ENCODE measurements around the gene ZNF765. TPM values are rescaled to one million over a fixed set of nuclear protein-coding genes. Genes with fewer than 3 reads are reported as not detected.

The ZNF765 gene
- total and polyA plus RNA-seq, 9 of the 15 experiments (the other 6 are each of a cell fraction or from before 2014, with no cell fraction given), result 5.4 to 17.5 (median 9.6) TPM

DNA sequence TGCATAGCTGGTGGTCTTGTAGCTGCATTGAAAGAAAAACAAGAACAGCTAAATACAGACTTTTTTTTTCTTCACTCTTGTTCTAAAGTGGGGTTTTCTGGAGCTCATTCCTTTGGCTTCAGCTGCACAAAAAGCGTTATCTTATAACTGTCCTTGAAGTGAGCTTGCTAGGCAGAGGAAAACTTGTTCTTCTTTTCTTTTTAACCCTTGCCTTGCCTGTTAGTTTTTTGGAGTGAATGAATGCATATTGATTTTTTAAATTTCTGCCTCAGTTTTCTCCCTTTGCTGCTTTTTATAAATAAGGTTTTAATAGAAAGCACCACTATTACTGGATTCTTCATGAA, 1.5 kb downstream of the ZNF765 start:
- peaks cover 8 to 12% of the 10 kb centered on the region in 2 experiments; a peak in 4 of 5 replicates for H3K4me1 ChIP-seq (replicated peaks in 1 of 2; ENCODE audit: control insufficient read depth in 2 of 2, insufficient read depth in 2 of 2, low read length in 2 of 2)
- H3K9ac ChIP-seq (ENCODE audit: insufficient read depth in 1 of 2, low read depth in 2 of 2, low read length in 2 of 2), result no peak overlapping the region
- H4K20me1 ChIP-seq (replicated peaks; ENCODE audit: control insufficient read depth, insufficient read depth, low read length), result no peaks in the 10 kb centered on the region
- H2AFZ ChIP-seq (ENCODE audit: low read depth, low read length), result no peak overlapping the region
- BruUV-seq (replicated peaks), result no TSS peak
- WGBS (ENCODE audit: insufficient coverage, low coverage, missing lambda C conversion rate), result 0% methylated on average over 1 of the region's 1 CpG
- DNase-seq (ENCODE audit: extremely low read depth in 1 of 4, low spot score in 3 of 4), result peak in 1 of 4 experiments; percentile 6
- H3K4me3 ChIP-seq, result peak overlapping the region; percentile 67
- H3K36me3 ChIP-seq (ENCODE audit: control insufficient read depth, insufficient read depth, low read length), result peaks cover 26% of the 10 kb centered on the region; the same call in 2 of the 3 replicates
- H3K9me1 ChIP-seq (ENCODE audit: control insufficient read depth, insufficient read depth, low read length), result no peaks in the 10 kb centered on the region
- intact Hi-C loops (cut with micrococcal nuclease) (no loop called here), in situ Hi-C loops (cut with MboI) (no loop called here)
- POLR2A ChIA-PET, result interaction anchor here (1.2 kb wide), 1 partner anchor 43 kb away, joined by 3 read pairs; no protein-coding TSS in a partner anchor
- peaks cover 18% of the 10 kb centered on the region for H3K79me2 ChIP-seq (ENCODE audit: control insufficient read depth, insufficient read depth, low read length)
- H3K9me3 ChIP-seq (replicated peaks; ENCODE audit: control insufficient read depth, insufficient read depth, low read depth, low read length), result peaks cover 5% of the 10 kb centered on the region
- TF ChIP-seq BHLHE40 (IDR thresholded peaks at IDR 0.05; ENCODE audit: low read length) (no peak), NR2F6 (CRISPR knock-in tag; IDR thresholded peaks at IDR 0.05) (no peak), ARID1B (IDR thresholded peaks at IDR 0.05) (no peak), GATAD2A (IDR thresholded peaks at IDR 0.05) (no peak), PHF8 (IDR thresholded peaks at IDR 0.05; ENCODE audit: borderline replicate concordance, low read length) (no peak), NCOR1 (IDR thresholded peaks at IDR 0.05) (no peak), ZNF583 (CRISPR knock-in tag; IDR thresholded peaks at IDR 0.05) (no peak), NR2C1 (IDR thresholded peaks at IDR 0.05) (no peak), NR2C1 (tag; IDR thresholded peaks at IDR 0.05) (no peak), BRD9 (IDR thresholded peaks at IDR 0.05; ENCODE audit: low read depth, partially characterized antibody) (no peak), LARP7 (IDR thresholded peaks at IDR 0.05) (no peak), ZBED1 (IDR thresholded peaks at IDR 0.05) (no peak), POLR3A (IDR thresholded peaks at IDR 0.05; ENCODE audit: borderline replicate concordance, extremely low read depth, insufficient read depth, insufficient read length) (no peak), FIP1L1 (IDR thresholded peaks at IDR 0.05; ENCODE audit: low read depth, low read length, poor library complexity, severe bottlenecking) (no peak), FUS (optimal IDR thresholded peaks at IDR 0.05; ENCODE audit: low read depth, low read length) (no peak), SIRT6 (IDR thresholded peaks at IDR 0.05; ENCODE audit: low read depth, low read length) (no peak), EP400 (IDR thresholded peaks at IDR 0.05) (no peak), RBM34 (IDR thresholded peaks at IDR 0.05; ENCODE audit: borderline replicate concordance, insufficient read depth, low read length) (no peak), ZNF589 (CRISPR knock-in tag; IDR thresholded peaks at IDR 0.05; ENCODE audit: low read depth) (no peak)
- TF ChIP-seq, protein P1, sequence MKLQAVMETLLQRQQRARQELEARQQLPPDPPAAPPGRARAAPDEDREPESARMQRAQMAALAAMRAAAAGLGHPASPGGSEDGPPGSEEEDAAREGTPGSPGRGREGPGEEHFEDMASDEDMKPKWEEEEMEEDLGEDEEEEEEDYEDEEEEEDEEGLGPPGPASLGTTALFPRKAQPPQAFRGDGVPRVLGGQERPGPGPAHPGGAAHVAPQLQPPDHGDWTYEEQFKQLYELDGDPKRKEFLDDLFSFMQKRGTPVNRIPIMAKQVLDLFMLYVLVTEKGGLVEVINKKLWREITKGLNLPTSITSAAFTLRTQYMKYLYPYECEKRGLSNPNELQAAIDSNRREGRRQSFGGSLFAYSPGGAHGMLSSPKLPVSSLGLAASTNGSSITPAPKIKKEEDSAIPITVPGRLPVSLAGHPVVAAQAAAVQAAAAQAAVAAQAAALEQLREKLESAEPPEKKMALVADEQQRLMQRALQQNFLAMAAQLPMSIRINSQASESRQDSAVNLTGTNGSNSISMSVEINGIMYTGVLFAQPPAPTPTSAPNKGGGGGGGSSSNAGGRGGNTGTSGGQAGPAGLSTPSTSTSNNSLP (IDR thresholded peaks at IDR 0.05; ENCODE audit: borderline replicate concordance, low read depth, low read length), result no peak
- TF ChIP-seq, protein P2, sequence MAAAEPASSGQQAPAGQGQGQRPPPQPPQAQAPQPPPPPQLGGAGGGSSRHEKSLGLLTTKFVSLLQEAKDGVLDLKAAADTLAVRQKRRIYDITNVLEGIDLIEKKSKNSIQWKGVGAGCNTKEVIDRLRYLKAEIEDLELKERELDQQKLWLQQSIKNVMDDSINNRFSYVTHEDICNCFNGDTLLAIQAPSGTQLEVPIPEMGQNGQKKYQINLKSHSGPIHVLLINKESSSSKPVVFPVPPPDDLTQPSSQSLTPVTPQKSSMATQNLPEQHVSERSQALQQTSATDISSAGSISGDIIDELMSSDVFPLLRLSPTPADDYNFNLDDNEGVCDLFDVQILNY (CRISPR knock-in tag; IDR thresholded peaks at IDR 0.05), result no peak
- H3K27ac ChIP-seq (ENCODE audit: extremely low read depth, low read depth, low read length), result no peak overlapping the region
- CTCF ChIA-PET (ENCODE audit: low intra/inter-chr PET ratio), result no interaction called here
- H3K4me2 ChIP-seq (ENCODE audit: insufficient read depth, low read length), result peak overlapping the region; percentile 85
- no peaks in the 10 kb centered on the region for H3K27me3 ChIP-seq (ENCODE audit: control insufficient read depth in 2 of 2, insufficient read depth in 2 of 2, low read length in 2 of 2)
- no peak for ATAC-seq
- FAIRE-seq, result no peak
